ENCODE measurements around the gene DRD4. TPM values are rescaled to one million over a fixed set of nuclear protein-coding genes. Genes with fewer than 3 reads are reported as not detected.

The DRD4 gene
- total and polyA plus RNA-seq, 2 of the 8 experiments (the other 6 are each of a cell fraction or from before 2014, with no cell fraction given), result 3.4 to 4.9 TPM

DNA sequence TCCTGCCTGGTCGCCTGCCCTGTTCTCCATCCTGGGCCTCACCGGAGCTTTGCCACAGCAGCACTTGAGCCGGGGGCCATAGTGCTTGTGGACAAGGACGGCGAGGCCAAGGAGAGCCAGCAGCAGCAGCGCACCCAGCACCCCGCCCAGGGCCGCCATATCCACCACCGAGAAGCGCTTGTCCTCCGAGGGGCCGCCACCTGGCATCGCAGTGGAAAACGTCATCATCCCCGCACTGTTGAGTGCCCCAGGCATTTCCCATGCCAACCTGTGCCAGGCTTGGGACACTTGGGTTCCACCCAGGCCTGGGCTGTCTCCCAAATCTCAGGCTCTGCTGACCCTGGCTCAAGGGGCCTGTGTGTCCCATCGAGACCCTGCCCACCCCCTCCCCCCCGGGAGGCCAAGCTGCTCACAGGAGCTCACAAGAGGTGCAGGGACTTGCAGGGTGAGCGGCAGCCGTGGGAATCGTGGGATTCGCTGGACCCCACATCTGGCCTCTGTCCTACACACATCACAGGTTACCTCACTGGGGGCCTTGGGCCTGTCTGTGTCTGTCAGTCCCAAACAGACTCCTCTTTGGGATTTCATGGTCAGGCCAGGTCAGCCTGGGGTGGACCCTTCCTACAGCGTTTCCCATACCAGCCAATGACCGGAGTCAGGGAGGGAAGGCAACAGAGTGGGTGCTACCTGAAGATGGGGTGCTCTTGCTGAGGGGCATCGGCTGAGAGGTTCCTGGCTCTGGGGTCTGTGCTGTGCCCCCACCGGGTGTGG, 19.0 kb upstream of the DRD4 start:
- Histone ChIP-seq H3K4ac (replicated peaks; ENCODE audit: insufficient read length, low read depth, low read length) (no peak overlapping the region), H2AK5ac (ENCODE audit: low read depth, low read length) (no peak overlapping the region), H3K79me1 (ENCODE audit: low read depth, low read length) (peaks cover 3% of the 10 kb centered on the region), H3K14ac (ENCODE audit: insufficient read length) (no peak overlapping the region), H4K8ac (ENCODE audit: extremely low read depth, insufficient read depth, low read length) (no peak overlapping the region), H3K27me3 (replicated peaks in 1 of 4; ENCODE audit: control insufficient read depth in 3 of 4, extremely low read depth in 1 of 4, insufficient read depth in 3 of 4, low read length in 3 of 4) (no peaks in the 10 kb centered on the region), H3K18ac (ENCODE audit: extremely low read depth, low read length) (no peak overlapping the region), H3K4me2 (ENCODE audit: insufficient read depth in 1 of 2, low read depth in 2 of 2, low read length in 2 of 2) (no peak overlapping the region), H2BK5ac (ENCODE audit: low read depth, low read length) (no peak overlapping the region), H3K4me1 (replicated peaks in 1 of 4; ENCODE audit: control insufficient read depth in 3 of 4, insufficient read depth in 4 of 4, low read length in 3 of 4) (peaks cover 0 to 12% (median 3%) of the 10 kb centered on the region in 4 experiments; a peak in 5 of 7 replicates), H3K23ac (ENCODE audit: insufficient read length) (no peak overlapping the region), H4K5ac (ENCODE audit: insufficient read length, low read depth, low read length) (no peak overlapping the region), H2BK12ac (ENCODE audit: low read depth, low read length) (no peak overlapping the region), H3K9me3 (ENCODE audit: insufficient read depth in 2 of 2, low read depth in 1 of 2, low read length in 1 of 2) (no peaks in the 10 kb centered on the region), H3K27ac (ENCODE audit: low read depth, low read length) (no peak overlapping the region), H2BK120ac (replicated peaks; ENCODE audit: low read depth, low read length) (no peak overlapping the region), H3K56ac (replicated peaks; ENCODE audit: insufficient read length, low read depth, low read length) (no peak overlapping the region), H2BK15ac (ENCODE audit: low read length) (no peak overlapping the region), H3K79me2 (ENCODE audit: control insufficient read depth in 1 of 2, insufficient read depth in 2 of 2, low read length in 2 of 2) (no peaks in the 10 kb centered on the region), H4K20me1 (replicated peaks in 1 of 2; ENCODE audit: control insufficient read depth in 1 of 2, insufficient read depth in 2 of 2, low read length in 2 of 2) (peaks cover 8 to 19% of the 10 kb centered on the region in 2 experiments), H2AFZ (ENCODE audit: low read length) (no peak overlapping the region), H3K36me3 (ENCODE audit: control insufficient read depth in 2 of 4, insufficient read depth in 4 of 4, low read length in 3 of 4) (peaks cover 0 to 3% (median 1%) of the 10 kb centered on the region in 4 experiments; a peak in 3 of 8 replicates), H3K23me2 (ENCODE audit: low read depth, low read length) (peaks cover 3% of the 10 kb centered on the region; the same call in 1 of the 2 replicates), H3K4me3 (ENCODE audit: extremely low read depth in 1 of 4, insufficient read depth in 2 of 4, low read depth in 3 of 4, low read length in 4 of 4) (no peak overlapping the region), H3K9ac (replicated peaks in 1 of 4; ENCODE audit: extremely low read depth in 1 of 4, low read depth in 3 of 4, low read length in 3 of 4) (no peak overlapping the region), H2BK20ac (ENCODE audit: low read length) (no peak overlapping the region), H4K91ac (replicated peaks; ENCODE audit: insufficient read length, low read length) (no peak overlapping the region)
- CTCF ChIA-PET (ENCODE audit: partially characterized antibody), result no interaction called here
- POLR2A ChIA-PET (ENCODE audit: partially characterized antibody), result interaction anchor here (1.3 kb wide), 1 partner anchor 40 kb away, joined by 3 read pairs; no protein-coding TSS in a partner anchor
- peak in 1 of 2 experiments; percentile 45 for DNase-seq (ENCODE audit: low read depth in 1 of 2, low spot score in 2 of 2)
- no peak for FAIRE-seq
- 94% methylated on average over 20 of the region's 25 CpGs; no CpG with 5 or more reads in 1 of the 2 experiments for WGBS, 2 experiments (ENCODE audit: extremely low coverage in 1 of 2, insufficient coverage in 1 of 2, insufficient read length in 1 of 2, insufficient replicate concordance in 2 of 2, low coverage in 1 of 2, low lambda C conversion rate in 2 of 2, missing lambda C conversion rate in 1 of 2)
- TF ChIP-seq JUND (IDR thresholded peaks at IDR 0.05; ENCODE audit: low read length), result no peak
- TF ChIP-seq TCF12 (IDR thresholded peaks at IDR 0.05; ENCODE audit: low read depth, low read length), result no peak
- no peak for TF ChIP-seq RFX5 (IDR thresholded peaks at IDR 0.05; ENCODE audit: borderline replicate concordance, low read depth, low read length)
- TF ChIP-seq SIN3A (conservative IDR thresholded peaks at IDR 0.05 in 1 of 2, IDR thresholded peaks at IDR 0.05 in 1 of 2; ENCODE audit: low read depth in 1 of 2, low read length in 2 of 2), result no peak
- no peak for TF ChIP-seq EGR1 (IDR thresholded peaks at IDR 0.05; ENCODE audit: borderline replicate concordance, low read depth, low read length)
- TF ChIP-seq BCL11A (IDR thresholded peaks at IDR 0.05; ENCODE audit: low read depth in 2 of 2, low read length in 2 of 2), result no peak
- TF ChIP-seq HDAC6 (IDR thresholded peaks at IDR 0.05; ENCODE audit: low read depth, low read length), result no peak
- TF ChIP-seq CEBPB (IDR thresholded peaks at IDR 0.05; ENCODE audit: low read depth, low read length), result no peak
- no peak for TF ChIP-seq SUZ12 (IDR thresholded peaks at IDR 0.05; ENCODE audit: low read length)
- no peak for TF ChIP-seq KDM4A (IDR thresholded peaks at IDR 0.05; ENCODE audit: low read depth, low read length, severe bottlenecking)
- TF ChIP-seq CHD1 (IDR thresholded peaks at IDR 0.05; ENCODE audit: low read depth, low read length), result no peak
- no peak for TF ChIP-seq SIRT6 (IDR thresholded peaks at IDR 0.05; ENCODE audit: low read length)
- TF ChIP-seq RAD21 (IDR thresholded peaks at IDR 0.05 in 1 of 2, conservative IDR thresholded peaks at IDR 0.05 in 1 of 2; ENCODE audit: low read depth in 2 of 2, low read length in 2 of 2), result no peak

Measured in H1 (cell line).